H1 (cell line): ENCODE data around the gene SLC43A1. TPM values are rescaled to one million over a fixed set of nuclear protein-coding genes. Genes with fewer than 3 reads are reported as not detected.

Source experiments
- CTCF ChIA-PET: fragments of 300-600 bp; sonication (Branson Sonifier 250); formaldehyde crosslinking; loops from one replicate; lab custom pipeline; 2021; ENCODE audit not compliant: partially characterized antibody; lab: Charles Lee
- POLR2A ChIA-PET: fragments of 300-600 bp; sonication (Branson Sonifier 250); formaldehyde crosslinking; loops from one replicate; lab custom pipeline; 2021; ENCODE audit warnings: inconsistent platforms; ENCODE audit not compliant: partially characterized antibody; lab: Charles Lee
- DNase-seq, 2 experiments: peaks; one replicate each; pipeline versions ENCODE4 v3.0.0 to v3.0.0-alpha.2; 2010 to 2022; ENCODE audit warnings: low spot score in 2 of 2, low read depth in 1 of 2, mixed read lengths in 1 of 2
- FAIRE-seq: peaks from 2 replicates; lab custom pipeline; 2011; peaks lifted over from hg19 to GRCh38; lab: Jason Lieb, UNC
- H2AFZ ChIP-seq: 2 replicates; pipeline ENCODE4 v1.8.1; 2012; ENCODE audit warnings: low read length, inconsistent platforms
- H2AK5ac ChIP-seq: 2 replicates; pipeline ENCODE4 v1.6.1; 2013; ENCODE audit warnings: low read depth, low read length
- H2BK120ac ChIP-seq: replicated peaks from 2 replicates; pipeline ENCODE3; 2013; ENCODE audit warnings: low read depth, low read length, inconsistent platforms
- H2BK12ac ChIP-seq: 2 replicates; pipeline ENCODE4 v1.6.1; 2013; ENCODE audit warnings: low read depth, low read length
- H2BK15ac ChIP-seq: 2 replicates; pipeline ENCODE4 v1.6.1; 2013; ENCODE audit warnings: low read length
- H2BK20ac ChIP-seq: 2 replicates; pipeline ENCODE4 v1.6.1; 2013; ENCODE audit warnings: low read length
- H2BK5ac ChIP-seq: 2 replicates; pipeline ENCODE4 v1.6.1; 2013; ENCODE audit warnings: low read depth, low read length
- H3K14ac ChIP-seq: 2 replicates; pipeline ENCODE4 v1.6.1; 2013; ENCODE audit warnings: inconsistent platforms; ENCODE audit not compliant: insufficient read length
- H3K18ac ChIP-seq: 2 replicates; pipeline ENCODE4 v1.6.1; 2013; ENCODE audit warnings: low read length; ENCODE audit errors: extremely low read depth
- H3K23ac ChIP-seq: 2 replicates; pipeline ENCODE4 v1.6.1; 2013; ENCODE audit warnings: inconsistent platforms; ENCODE audit not compliant: insufficient read length
- H3K23me2 ChIP-seq: 2 replicates; pipeline ENCODE4 v1.6.1; 2013; ENCODE audit warnings: low read depth, low read length
- H3K27ac ChIP-seq: 2 replicates; pipeline ENCODE4 v1.6.1; 2011; ENCODE audit warnings: low read depth, low read length, inconsistent platforms
- H3K27me3 ChIP-seq, 4 experiments: replicated peaks in 1 of 4; 1 replicate in 1 of 4; 2 replicates in 3 of 4; pipeline versions ENCODE4 v1.6.1 to v1.8.1; 2011 to 2013; ENCODE audit warnings: low read length in 3 of 4, mild to moderate bottlenecking in 3 of 4, inconsistent platforms in 2 of 4, mixed read lengths in 2 of 4, moderate library complexity in 1 of 4; ENCODE audit not compliant: control insufficient read depth in 3 of 4, insufficient read depth in 3 of 4; ENCODE audit errors: extremely low read depth in 1 of 4
- H3K36me3 ChIP-seq, 4 experiments: 2 replicates each; pipeline versions ENCODE4 v1.6.1 to v1.8.1; 2011 to 2013; ENCODE audit warnings: mild to moderate bottlenecking in 4 of 4, low read length in 3 of 4, moderate library complexity in 2 of 4, control low read depth in 1 of 4, inconsistent platforms in 1 of 4; ENCODE audit not compliant: insufficient read depth in 4 of 4, control insufficient read depth in 2 of 4
- H3K4ac ChIP-seq: replicated peaks from 2 replicates; pipeline ENCODE3; 2013; ENCODE audit warnings: low read length, low read depth, mixed read lengths, inconsistent platforms; ENCODE audit not compliant: insufficient read length
- H3K4me1 ChIP-seq, 4 experiments: replicated peaks in 1 of 4; 1 replicate in 1 of 4; 2 replicates in 3 of 4; pipeline versions ENCODE4 v1.6.1 to v1.8.1; 2011 to 2013; ENCODE audit warnings: low read length in 3 of 4, inconsistent platforms in 2 of 4, mixed read lengths in 1 of 4; ENCODE audit not compliant: insufficient read depth in 4 of 4, control insufficient read depth in 3 of 4
- H3K4me2 ChIP-seq, 2 experiments: 2 replicates each; pipeline versions ENCODE4 v1.6.1 to v1.8.1; 2011 to 2013; ENCODE audit warnings: low read depth in 2 of 2, low read length in 2 of 2, control low read depth in 1 of 2, inconsistent platforms in 1 of 2, mild to moderate bottlenecking in 1 of 2; ENCODE audit not compliant: insufficient read depth in 1 of 2
- H3K4me3 ChIP-seq, 4 experiments: fragments of 200-600, 300-600 bp in 1 of 4; sonication (generic), shearing (Covaris generic), sonication (Bioruptor Twin) in 1 of 4; 2 replicates each; pipeline versions ENCODE4 v1.5.1 to v1.8.1; 2011 to 2016; ENCODE audit warnings: low read length in 4 of 4, low read depth in 3 of 4, control low read depth in 2 of 4, inconsistent platforms in 2 of 4, mild to moderate bottlenecking in 2 of 4, mixed read lengths in 1 of 4, moderate library complexity in 1 of 4; ENCODE audit not compliant: insufficient read depth in 2 of 4; ENCODE audit errors: extremely low read depth in 1 of 4
- H3K56ac ChIP-seq: replicated peaks from 2 replicates; pipeline ENCODE3; 2013; ENCODE audit warnings: low read depth, mild to moderate bottlenecking, mixed read lengths, low read length, inconsistent platforms; ENCODE audit not compliant: insufficient read length
- H3K79me1 ChIP-seq: 2 replicates; pipeline ENCODE4 v1.6.1; 2013; ENCODE audit warnings: low read depth, low read length, control low read depth
- H3K79me2 ChIP-seq, 2 experiments: 2 replicates each; pipeline versions ENCODE4 v1.6.1 to v1.8.1; 2012 to 2013; ENCODE audit warnings: low read length in 2 of 2, mild to moderate bottlenecking in 2 of 2, inconsistent platforms in 1 of 2; ENCODE audit not compliant: insufficient read depth in 2 of 2, control insufficient read depth in 1 of 2
- H3K9ac ChIP-seq, 4 experiments: replicated peaks in 1 of 4; 1 replicate in 1 of 4; 2 replicates in 3 of 4; pipeline versions ENCODE4 v1.6.1 to v1.8.1; 2011 to 2013; ENCODE audit warnings: low read depth in 3 of 4, low read length in 3 of 4, control low read depth in 2 of 4, mild to moderate bottlenecking in 2 of 4, moderate library complexity in 2 of 4, inconsistent platforms in 1 of 4; ENCODE audit errors: extremely low read depth in 1 of 4
- H3K9me3 ChIP-seq, 2 experiments: 2 replicates each; pipeline versions ENCODE4 v1.6.1 to v1.8.1; 2012 to 2013; ENCODE audit warnings: mild to moderate bottlenecking in 2 of 2, moderate library complexity in 2 of 2, control low read depth in 1 of 2, inconsistent platforms in 1 of 2, low read depth in 1 of 2, low read length in 1 of 2, mixed read lengths in 1 of 2; ENCODE audit not compliant: insufficient read depth in 2 of 2
- H4K20me1 ChIP-seq, 2 experiments: replicated peaks in 1 of 2; 2 replicates each; pipeline versions ENCODE3 to v1.8.1; 2011 to 2013; ENCODE audit warnings: inconsistent platforms in 2 of 2, low read length in 2 of 2, mild to moderate bottlenecking in 1 of 2; ENCODE audit not compliant: insufficient read depth in 2 of 2, control insufficient read depth in 1 of 2
- H4K5ac ChIP-seq: 2 replicates; pipeline ENCODE4 v1.6.1; 2013; ENCODE audit warnings: low read length, low read depth, mixed read lengths, inconsistent platforms; ENCODE audit not compliant: insufficient read length
- H4K8ac ChIP-seq: 2 replicates; pipeline ENCODE4 v1.8.0; 2013; ENCODE audit warnings: mild to moderate bottlenecking, moderate library complexity, low read length, inconsistent platforms; ENCODE audit not compliant: insufficient read depth; ENCODE audit errors: extremely low read depth
- H4K91ac ChIP-seq: replicated peaks from 2 replicates; pipeline ENCODE3; 2013; ENCODE audit warnings: low read length, mixed read lengths, inconsistent platforms; ENCODE audit not compliant: insufficient read length
- CHD1 ChIP-seq: IDR thresholded peaks from 2 replicates; pipeline ENCODE4 v1.6.1; 2012; ENCODE audit warnings: low read depth, low read length, improper control_type of control experiment
- GABPA ChIP-seq: IDR thresholded peaks from 2 replicates; pipeline ENCODE4 v1.6.1; 2011; ENCODE audit warnings: mild to moderate bottlenecking, low read length, moderate library complexity, borderline replicate concordance; ENCODE audit not compliant: insufficient read depth
- KDM4A ChIP-seq: IDR thresholded peaks from one replicate; pipeline ENCODE4 v1.7.1; 2012; ENCODE audit warnings: low read depth, mild to moderate bottlenecking, moderate library complexity, low read length, inconsistent platforms; ENCODE audit not compliant: severe bottlenecking
- RAD21 ChIP-seq, 2 experiments: IDR thresholded peaks in 1 of 2; conservative IDR thresholded peaks in 1 of 2; 2 replicates each; pipeline ENCODE4 v1.6.1; 2011; ENCODE audit warnings: low read depth in 2 of 2, low read length in 2 of 2, improper control_type of control experiment in 1 of 2, inconsistent platforms in 1 of 2, mild to moderate bottlenecking in 1 of 2, moderate library complexity in 1 of 2
- ZNF274 ChIP-seq: IDR thresholded peaks from 2 replicates; pipeline ENCODE4 v1.7.0; 2012; ENCODE audit warnings: low read length, borderline replicate concordance; ENCODE audit errors: extremely low read depth
- WGBS, 2 experiments: shearing (Covaris generic) in 1 of 2; methylation state at CpG; one replicate each; pipeline versions ENCODE4 v1.1.6 to v1.1.7; 2013 to 2015; ENCODE audit warnings: low lambda C conversion rate in 2 of 2, mixed read lengths in 2 of 2, inconsistent platforms in 1 of 2, low coverage in 1 of 2, missing lambda C conversion rate in 1 of 2; ENCODE audit not compliant: insufficient replicate concordance in 2 of 2, insufficient coverage in 1 of 2, insufficient read length in 1 of 2; ENCODE audit errors: extremely low coverage in 1 of 2, missing lambda C conversion rate in 1 of 2; 5-methylcytosine and 5-hydroxymethylcytosine counted together
- polyA plus RNA-seq, 7 experiments: library from polyadenylated mRNA; depleted of rRNA in 3 of 7; stranded (reverse) in 5 of 7; unstranded in 2 of 7; fragments of >200 nt in 5 of 7; fragments of 200-250 nt in 2 of 7; gene quantifications; 1 replicate in 5 of 7; 2 replicates in 1 of 7; 4 replicates in 1 of 7; pipeline versions ENCODE4 v1.2.1 to v1.2.3, GENCODE V29; 2011 to 2013; ENCODE audit warnings: missing spikeins in 2 of 7, mixed read lengths in 2 of 7
- total RNA-seq: library from RNA; stranded (reverse); fragmentation: NEBNext Ultra II Directional; extraction: Animal tissue kit (Norgen Biotek cat#: 25700); gene quantifications from 2 replicates; pipeline ENCODE4 v1.2.1, GENCODE V29; 2021
- TF ChIP-seq, protein P1 (sequence below): IDR thresholded peaks from 2 replicates; pipeline ENCODE4 v1.6.1; 2012; ENCODE audit warnings: inconsistent platforms
- TF ChIP-seq, protein P2 (sequence below): IDR thresholded peaks from 2 replicates; pipeline ENCODE4 v1.6.1; 2011; ENCODE audit warnings: low read length, improper control_type of control experiment

Gene SLC43A1
- total and polyA plus RNA-seq, 2 of the 8 experiments (the other 6 are each of a cell fraction or from before 2014, with no cell fraction given), result 34.5 to 58.0 TPM

DNA sequence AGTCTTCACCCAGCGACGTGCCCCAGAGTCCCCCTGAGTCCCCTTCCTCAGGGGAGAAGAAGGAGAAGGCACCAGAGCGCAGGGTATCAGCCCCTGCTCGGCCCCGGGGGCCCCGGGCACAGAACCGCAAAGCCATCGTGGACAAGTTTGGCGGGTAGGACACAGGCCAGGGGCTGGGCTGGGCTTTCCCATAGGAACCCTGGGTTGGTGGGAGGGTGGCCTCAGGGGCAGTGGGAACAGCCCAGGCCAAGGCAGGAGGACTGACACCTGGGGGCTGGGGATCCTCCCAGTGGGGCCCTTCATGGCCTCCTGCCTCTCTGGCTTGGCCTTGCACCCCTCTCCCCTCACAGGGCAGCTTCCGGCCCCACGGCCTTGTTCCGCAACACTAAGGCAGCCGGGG is 30.4 kb upstream of the SLC43A1 start:
- Histone ChIP-seq H3K4ac (no peak overlapping the region), H3K27ac (no peak overlapping the region), H4K5ac (no peak overlapping the region), H3K36me3 (peaks cover 0 to 16% (median 6%) of the 10 kb centered on the region in 4 experiments; a peak in 4 of 8 replicates), H3K4me2 (no peak overlapping the region), H2BK12ac (no peak overlapping the region), H4K20me1 (peaks cover 0 to 1% of the 10 kb centered on the region in 2 experiments), H2AFZ (no peak overlapping the region), H3K14ac (no peak overlapping the region), H3K56ac (peak overlapping the region; percentile 3), H2AK5ac (no peak overlapping the region), H3K23ac (no peak overlapping the region), H3K4me3 (no peak overlapping the region), H3K18ac (no peak overlapping the region), H3K9me3 (no peaks in the 10 kb centered on the region), H3K79me1 (no peaks in the 10 kb centered on the region), H3K27me3 (no peaks in the 10 kb centered on the region; a peak in 2 of 7 replicates), H3K9ac (no peak overlapping the region), H2BK20ac (no peak overlapping the region), H4K91ac (no peak overlapping the region), H2BK5ac (no peak overlapping the region), H3K79me2 (no peaks in the 10 kb centered on the region), H3K23me2 (no peaks in the 10 kb centered on the region; the same call in 1 of the 2 replicates), H2BK120ac (no peak overlapping the region), H2BK15ac (no peak overlapping the region), H4K8ac (no peak overlapping the region), H3K4me1 (peaks cover 0 to 15% (median 11%) of the 10 kb centered on the region in 4 experiments; a peak in 6 of 7 replicates)
- DNase-seq (no peak), FAIRE-seq (no peak)
- ChIA-PET POLR2A (interaction anchor here (1.2 to 7.2 kb wide), 5 partner anchors 12 to 101 kb away, joined by 3 to 47 read pairs (median 6); no protein-coding TSS in a partner anchor), CTCF (interaction anchor here (1.1 to 5.5 kb wide), 8 partner anchors 12 to 98 kb away, joined by 3 to 28 read pairs (median 8); partner anchors contain the start of gene RTN4RL2)
- WGBS, 2 experiments, result 85% methylated on average over 12 of the region's 13 CpGs; no CpG with 5 or more reads in 1 of the 2 experiments
- TF ChIP-seq RAD21 (IDR thresholded peaks at IDR 0.05 in 1 of 2, conservative IDR thresholded peaks at IDR 0.05 in 1 of 2; ENCODE audit: low read depth in 2 of 2, low read length in 2 of 2), result no peak
- TF ChIP-seq GABPA, result no peak
- TF ChIP-seq, protein P1, sequence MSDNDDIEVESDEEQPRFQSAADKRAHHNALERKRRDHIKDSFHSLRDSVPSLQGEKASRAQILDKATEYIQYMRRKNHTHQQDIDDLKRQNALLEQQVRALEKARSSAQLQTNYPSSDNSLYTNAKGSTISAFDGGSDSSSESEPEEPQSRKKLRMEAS, result no peak
- TF ChIP-seq KDM4A, result no peak
- TF ChIP-seq, protein P2, sequence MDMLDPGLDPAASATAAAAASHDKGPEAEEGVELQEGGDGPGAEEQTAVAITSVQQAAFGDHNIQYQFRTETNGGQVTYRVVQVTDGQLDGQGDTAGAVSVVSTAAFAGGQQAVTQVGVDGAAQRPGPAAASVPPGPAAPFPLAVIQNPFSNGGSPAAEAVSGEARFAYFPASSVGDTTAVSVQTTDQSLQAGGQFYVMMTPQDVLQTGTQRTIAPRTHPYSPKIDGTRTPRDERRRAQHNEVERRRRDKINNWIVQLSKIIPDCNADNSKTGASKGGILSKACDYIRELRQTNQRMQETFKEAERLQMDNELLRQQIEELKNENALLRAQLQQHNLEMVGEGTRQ, result no peak
- no peak for TF ChIP-seq ZNF274
- no peak for TF ChIP-seq CHD1
